Colonic mucosa (tissue), 4 donors: ENCODE data around the gene PEX12. TPM values are rescaled to one million over a fixed set of nuclear protein-coding genes. Genes with fewer than 3 reads are reported as not detected.
"Not testable (repeated sequence)": the region's sequence is repeated elsewhere in the genome, so short reads cannot be mapped to it uniquely, and the experiment has no call there.

Experiments used
- DNase-seq: peaks from one replicate; pipeline ENCODE4 v3.0.0-alpha.2; 2020
- H3K27ac ChIP-seq: fragments of 200-600 bp; one replicate; pipeline ENCODE4 v1.8.0; 2021
- H3K27me3 ChIP-seq: fragments of 200-600 bp; one replicate; pipeline ENCODE4 v1.8.0; 2021
- H3K36me3 ChIP-seq: fragments of 200-600 bp; one replicate; pipeline ENCODE4 v1.8.0; 2021
- H3K4me1 ChIP-seq: fragments of 200-600 bp; one replicate; pipeline ENCODE4 v1.8.0; 2021; ENCODE audit warnings: mild to moderate bottlenecking
- H3K4me3 ChIP-seq: fragments of 200-600 bp; one replicate; pipeline ENCODE4 v1.8.0; 2021
- H3K9ac ChIP-seq, 2 donors: one replicate each; pipeline ENCODE4 v1.7.0; 2013; ENCODE audit warnings: control low read depth in 2 of 2, low read depth in 2 of 2, low read length in 2 of 2
- H3K9me3 ChIP-seq: fragments of 200-600 bp; one replicate; pipeline ENCODE4 v1.8.0; 2021
- intact Hi-C: fragments of 100-400 bp; cut with DNase I; formaldehyde crosslinking; loops from one replicate; pipeline ENCODE4 v1.14.1; 2022
- total RNA-seq, 2 donors: library from RNA; stranded (reverse); fragmentation: NEBNext Ultra II Directional in 1 of 2; extraction: Animal tissue kit (Norgen Biotek cat#: 25700) in 1 of 2; gene quantifications; one replicate each; pipeline ENCODE4 v1.2.1, GENCODE V29; 2021
- TF ChIP-seq, protein P1 (sequence below): fragments of 200-600 bp; IDR thresholded peaks from one replicate; pipeline ENCODE4 v1.8.0; 2022; ENCODE audit warnings: antibody characterized with exemption, mild to moderate bottlenecking
- donor health status: healthy.
- donor health status: DM: no; HTN: no; CAD: no.
- donor health status: DM: no; HTN: no; CAD: no.

Gene PEX12
- total RNA-seq, 2 donors from 2014 or later, result 2.6 to 5.9 TPM

DNA sequence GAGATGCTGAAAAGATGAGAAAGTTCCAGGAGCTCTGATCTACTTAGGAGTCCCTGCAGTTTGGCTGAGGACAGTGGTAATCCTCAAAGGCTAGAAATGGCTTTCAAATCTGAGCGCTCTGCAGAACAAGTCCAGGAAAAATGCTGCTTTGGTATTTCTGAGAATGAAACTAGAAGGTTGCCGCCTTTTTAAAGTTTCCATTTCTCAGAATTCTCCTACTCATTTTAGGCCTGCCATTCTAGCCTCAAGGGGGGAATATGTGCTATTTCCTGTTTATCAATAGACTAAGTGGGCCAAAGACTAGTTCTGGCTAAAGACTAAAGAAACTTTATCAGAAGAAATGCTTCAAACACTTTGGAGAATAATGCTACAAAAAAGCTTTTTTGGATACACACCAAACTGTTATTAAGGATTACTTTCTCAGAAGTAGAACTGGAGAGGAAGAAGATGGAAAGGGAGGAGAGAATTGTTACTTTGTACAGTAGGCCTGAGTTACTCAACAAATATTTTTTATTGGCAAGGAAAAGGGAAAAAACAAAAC is 40.7 kb downstream of the PEX12 start, which contains the start of gene SLFN12L:
Gene SLFN12L (minus strand): TSS at position 78 of the 541 bp plus-strand sequence. CDS start 15,314 bp downstream, outside the sequence.
- no peak within 1 kb of the TSS for H3K4me3 ChIP-seq
- DNase-seq, result no peak
- TF ChIP-seq, protein P1, sequence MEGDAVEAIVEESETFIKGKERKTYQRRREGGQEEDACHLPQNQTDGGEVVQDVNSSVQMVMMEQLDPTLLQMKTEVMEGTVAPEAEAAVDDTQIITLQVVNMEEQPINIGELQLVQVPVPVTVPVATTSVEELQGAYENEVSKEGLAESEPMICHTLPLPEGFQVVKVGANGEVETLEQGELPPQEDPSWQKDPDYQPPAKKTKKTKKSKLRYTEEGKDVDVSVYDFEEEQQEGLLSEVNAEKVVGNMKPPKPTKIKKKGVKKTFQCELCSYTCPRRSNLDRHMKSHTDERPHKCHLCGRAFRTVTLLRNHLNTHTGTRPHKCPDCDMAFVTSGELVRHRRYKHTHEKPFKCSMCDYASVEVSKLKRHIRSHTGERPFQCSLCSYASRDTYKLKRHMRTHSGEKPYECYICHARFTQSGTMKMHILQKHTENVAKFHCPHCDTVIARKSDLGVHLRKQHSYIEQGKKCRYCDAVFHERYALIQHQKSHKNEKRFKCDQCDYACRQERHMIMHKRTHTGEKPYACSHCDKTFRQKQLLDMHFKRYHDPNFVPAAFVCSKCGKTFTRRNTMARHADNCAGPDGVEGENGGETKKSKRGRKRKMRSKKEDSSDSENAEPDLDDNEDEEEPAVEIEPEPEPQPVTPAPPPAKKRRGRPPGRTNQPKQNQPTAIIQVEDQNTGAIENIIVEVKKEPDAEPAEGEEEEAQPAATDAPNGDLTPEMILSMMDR, result no peak

DNA sequence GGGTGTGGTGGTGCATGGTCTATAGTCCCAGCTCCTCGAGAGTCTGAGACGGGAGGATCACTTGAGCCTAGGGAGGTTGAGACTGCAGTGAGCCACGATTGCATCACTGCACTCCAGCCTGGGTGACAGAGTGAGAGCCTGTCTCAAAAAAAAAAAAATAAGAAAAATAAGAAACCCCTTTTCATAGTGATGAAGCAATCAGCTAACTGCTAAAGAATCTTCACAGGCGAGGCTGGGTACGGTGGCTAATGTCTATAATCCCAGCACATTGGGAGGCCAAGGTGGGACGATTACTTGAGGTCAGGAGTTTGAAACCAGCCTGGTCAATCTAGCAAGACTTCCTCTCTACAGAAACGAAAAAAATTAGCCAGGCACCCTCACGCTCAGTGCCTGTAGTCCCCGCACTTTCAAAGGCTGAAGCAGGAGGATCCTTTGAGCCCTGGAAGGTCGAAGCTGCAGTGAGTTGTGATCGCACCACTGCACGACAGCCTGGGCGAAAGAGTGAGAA is 41.7 kb downstream of the PEX12 start:
- Histone ChIP-seq H3K36me3 (no peaks in the 10 kb centered on the region), H3K9ac (no peak overlapping the region), H3K4me1 (no peaks in the 10 kb centered on the region), H3K27me3 (no peaks in the 10 kb centered on the region), H3K27ac (peak overlapping the region; percentile 34), H3K4me3 (no peak overlapping the region), H3K9me3 (no peaks in the 10 kb centered on the region)
- DNase-seq, result no peak
- intact Hi-C loops, result loop anchor here (10.0 kb wide), 1 partner anchor 362 kb away; no protein-coding TSS in a partner anchor
- TF ChIP-seq, protein P1, result no peak

More for the DNA sequence above, 40.7 kb downstream of the PEX12 start, which contains the start of gene SLFN12L:
- no peaks in the 10 kb centered on the region for H3K4me1 ChIP-seq
- H3K9me3 ChIP-seq, result no peaks in the 10 kb centered on the region
- H3K27ac ChIP-seq, result peak within 1 kb of the TSS; percentile 34
- intact Hi-C loops, result loop anchor here (10.0 kb wide), 1 partner anchor 363 kb away; no protein-coding TSS in a partner anchor
- H3K27me3 ChIP-seq, result no peaks in the 10 kb centered on the region
- H3K36me3 ChIP-seq, result no peaks in the 10 kb centered on the region
- no peak within 1 kb of the TSS for H3K9ac ChIP-seq

DNA sequence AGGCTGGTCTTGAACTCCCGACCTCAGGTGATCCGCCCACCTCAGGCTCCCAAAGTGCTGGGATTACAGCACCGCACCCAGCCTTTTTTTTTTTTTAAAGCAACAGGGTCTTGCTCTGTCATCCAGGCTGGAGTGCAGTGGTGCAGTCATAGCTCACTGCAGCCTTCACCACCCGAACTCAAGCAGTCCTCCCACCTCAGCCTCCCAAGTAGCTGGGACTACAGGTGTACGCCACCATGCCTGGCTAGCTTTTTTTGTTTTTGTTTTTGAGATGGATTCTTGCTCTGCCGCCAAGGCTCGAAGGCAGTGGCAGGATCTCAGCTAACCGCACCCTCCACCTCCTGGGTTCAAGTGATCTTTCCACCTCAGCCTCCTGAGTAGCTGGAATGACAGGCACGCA is 43.0 kb downstream of the PEX12 start:
- not testable (repeated sequence) for H3K9ac ChIP-seq, H3K4me1 ChIP-seq, H3K4me3 ChIP-seq, DNase-seq, H3K27me3 ChIP-seq, H3K36me3 ChIP-seq, H3K9me3 ChIP-seq, H3K27ac ChIP-seq
- intact Hi-C loops, result loop anchor here (2.0 to 10.0 kb wide), 2 partner anchors 223 to 361 kb away; no protein-coding TSS in a partner anchor

DNA sequence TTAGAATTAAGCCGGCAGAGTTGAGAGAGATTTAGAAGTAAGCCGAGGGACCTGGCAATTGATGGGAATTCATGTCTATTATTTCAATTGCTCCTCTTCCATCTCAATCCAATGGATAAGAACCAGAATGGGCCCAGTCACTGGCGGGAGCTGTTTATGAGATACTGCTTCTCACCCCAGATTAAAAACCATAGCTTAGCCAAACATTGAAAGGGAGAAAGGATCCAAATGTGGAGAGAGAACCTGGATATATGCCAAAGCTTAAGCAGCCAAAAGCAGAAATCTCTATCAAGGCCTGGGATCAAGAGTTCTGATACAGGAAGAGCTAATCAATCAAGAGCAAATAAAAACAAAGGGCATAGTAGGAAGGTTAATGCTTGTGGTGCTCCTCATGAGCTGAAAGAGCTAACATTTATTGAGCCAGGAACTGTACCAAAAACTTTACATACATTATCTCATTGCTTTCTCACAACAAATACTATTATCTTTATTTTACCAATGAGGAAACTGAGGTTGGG is 43.7 kb downstream of the PEX12 start:
- intact Hi-C loops, result loop anchor here (2.0 to 10.0 kb wide), 2 partner anchors 222 to 360 kb away; no protein-coding TSS in a partner anchor
- H3K9ac ChIP-seq, result no peak overlapping the region
- H3K27ac ChIP-seq, result no peak overlapping the region
- H3K27me3 ChIP-seq, result no peaks in the 10 kb centered on the region
- H3K4me1 ChIP-seq, result no peaks in the 10 kb centered on the region
- H3K9me3 ChIP-seq, result no peaks in the 10 kb centered on the region
- DNase-seq, result no peak
- TF ChIP-seq, protein P1, result no peak
- no peaks in the 10 kb centered on the region for H3K36me3 ChIP-seq
- no peak overlapping the region for H3K4me3 ChIP-seq

DNA sequence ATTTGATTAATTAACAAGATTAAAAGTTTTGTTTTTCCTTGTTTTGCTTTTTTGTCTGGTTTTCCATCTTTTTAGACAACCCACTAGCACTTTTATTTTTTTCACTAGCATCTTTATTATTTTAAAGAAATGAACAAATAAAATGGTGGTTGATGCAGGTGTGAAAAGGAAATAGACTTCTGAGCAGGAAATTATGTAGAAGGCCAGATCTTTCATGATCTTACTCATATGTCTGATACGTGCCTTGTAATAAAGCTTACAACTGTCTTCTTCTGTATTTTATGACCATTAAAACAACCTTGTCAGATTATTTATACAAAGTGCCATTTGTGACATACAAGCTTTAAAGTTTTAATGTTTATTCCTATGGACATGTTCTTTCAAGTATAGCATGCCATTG is 47.2 kb downstream of the PEX12 start:
- Histone ChIP-seq H3K36me3 (no peaks in the 10 kb centered on the region), H3K4me3 (no peak overlapping the region), H3K9me3 (no peaks in the 10 kb centered on the region), H3K27me3 (no peaks in the 10 kb centered on the region), H3K4me1 (no peaks in the 10 kb centered on the region), H3K9ac (no peak overlapping the region), H3K27ac (no peak overlapping the region)
- intact Hi-C loops, result loop anchor here (10.0 kb wide), 1 partner anchor 356 kb away; no protein-coding TSS in a partner anchor
- DNase-seq, result no peak
- TF ChIP-seq, protein P1, result no peak

DNA sequence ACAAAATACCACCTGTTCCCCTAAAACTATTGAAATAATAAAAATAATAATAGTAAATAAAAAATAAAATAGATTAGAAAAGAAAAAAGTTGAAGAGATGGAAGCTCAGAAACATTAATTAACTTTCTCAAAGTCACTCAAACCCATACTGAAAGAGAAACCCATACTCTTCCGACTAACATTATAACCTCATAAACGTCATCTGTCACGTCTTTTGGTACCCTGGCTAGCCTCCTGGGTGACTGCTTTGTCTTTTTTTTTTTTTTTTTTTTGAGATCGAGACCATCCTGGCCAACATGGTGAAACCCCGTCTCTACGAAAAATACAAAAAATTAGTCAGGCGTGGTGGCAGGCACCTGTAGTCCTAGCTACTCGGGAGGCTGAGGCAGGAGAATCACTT is 48.5 kb downstream of the PEX12 start:
- no peak for DNase-seq
- Histone ChIP-seq H3K9ac (no peak overlapping the region), H3K27ac (no peak overlapping the region), H3K9me3 (no peaks in the 10 kb centered on the region), H3K27me3 (no peaks in the 10 kb centered on the region), H3K4me3 (no peak overlapping the region), H3K36me3 (no peaks in the 10 kb centered on the region), H3K4me1 (no peaks in the 10 kb centered on the region)
- TF ChIP-seq, protein P1, result no peak
- intact Hi-C loops, result loop anchor here (10.0 kb wide), 1 partner anchor 355 kb away; no protein-coding TSS in a partner anchor

DNA sequence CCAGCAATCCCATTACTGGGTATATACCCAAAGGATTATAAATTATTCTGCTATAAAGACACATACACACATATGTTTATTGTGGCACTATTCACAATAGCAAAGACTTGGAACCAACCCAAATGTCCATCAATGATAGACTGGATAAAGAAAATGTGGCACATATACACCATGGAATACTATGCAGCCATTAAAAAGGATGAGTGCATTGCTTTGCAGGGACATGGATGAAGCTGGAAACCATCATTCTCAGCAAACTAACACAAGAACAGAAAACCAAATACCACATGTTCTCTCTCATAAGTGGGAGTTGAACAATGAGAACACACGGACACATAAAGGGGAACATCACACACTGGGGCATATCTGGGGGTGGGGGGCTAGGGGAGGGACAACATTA is 49.0 kb downstream of the PEX12 start:
- H3K9me3 ChIP-seq, H3K36me3 ChIP-seq, H3K4me3 ChIP-seq, intact Hi-C loops, H3K27me3 ChIP-seq, DNase-seq, H3K9ac ChIP-seq, H3K27ac ChIP-seq, H3K4me1 ChIP-seq: not testable (repeated sequence)
